Activated CD4-positive, alpha-beta T cell treated with anti-CD3 and anti-CD28 coated beads for 48 hours (primary cell): Measurements from ENCODE around the gene BAG5.
"Not testable (repeated sequence)": the region's sequence is repeated elsewhere in the genome, so short reads cannot be mapped to it uniquely, and the experiment has no call there.

ENCODE experiments used
- DNase-seq: peaks from one replicate; pipeline ENCODE4 v3.0.0-alpha.2; 2020

Gene BAG5

GRCh38 chr14:103533137-103533998 is 29.1 kb downstream of the BAG5 start:
- DNase-seq: no peak

GRCh38 chr14:103532216-103533136 is 30.0 kb downstream of the BAG5 start:
- DNase-seq: no peak

- DNase-seq: no peak
Observed at GRCh38 chr14:103531421-103532215, 30.8 kb downstream of the BAG5 start.

- DNase-seq: no peak
Observed at GRCh38 chr14:103530831-103531230, 31.6 kb downstream of the BAG5 start.

- peak; percentile 45 for DNase-seq
Observed at GRCh38 chr14:103530390-103530789, 32.1 kb downstream of the BAG5 start.

GRCh38 chr14:103529383-103530365 is 32.8 kb downstream of the BAG5 start:
- DNase-seq: no peak

- peak; percentile 81 for DNase-seq
Observed at GRCh38 chr14:103528587-103529382, 33.7 kb downstream of the BAG5 start, which contains the start of gene TRMT61A. Gene TRMT61A (plus strand): TSS chr14:103529196. CDS start chr14:103529979, 783 bp downstream.

- no peak for DNase-seq
Observed at GRCh38 chr14:103528146-103528586, 34.3 kb downstream of the BAG5 start.

- DNase-seq: peak; percentile 61
Observed at GRCh38 chr14:103527408-103528145, 34.9 kb downstream of the BAG5 start.

GRCh38 chr14:103526914-103527248 is 35.6 kb downstream of the BAG5 start:
- no peak for DNase-seq

- no peak for DNase-seq
Observed at GRCh38 chr14:103526247-103526913, 36.1 kb downstream of the BAG5 start.

- not testable (repeated sequence) for DNase-seq
Observed at GRCh38 chr14:103525430-103526246, 36.8 kb downstream of the BAG5 start.

- DNase-seq: no peak
Observed at GRCh38 chr14:103524002-103524935, 38.2 kb downstream of the BAG5 start.

GRCh38 chr14:103523575-103523954 is 38.9 kb downstream of the BAG5 start:
- DNase-seq: no peak

GRCh38 chr14:103522649-103523574 is 39.5 kb downstream of the BAG5 start, which contains the start of gene CKB:
Gene CKB (minus strand): TSS chr14:103522830. CDS start chr14:103522493, 337 bp downstream.
- DNase-seq: peak; percentile 43
